ENCODE data around the gene OLFML1.

Gene OLFML1

DNA sequence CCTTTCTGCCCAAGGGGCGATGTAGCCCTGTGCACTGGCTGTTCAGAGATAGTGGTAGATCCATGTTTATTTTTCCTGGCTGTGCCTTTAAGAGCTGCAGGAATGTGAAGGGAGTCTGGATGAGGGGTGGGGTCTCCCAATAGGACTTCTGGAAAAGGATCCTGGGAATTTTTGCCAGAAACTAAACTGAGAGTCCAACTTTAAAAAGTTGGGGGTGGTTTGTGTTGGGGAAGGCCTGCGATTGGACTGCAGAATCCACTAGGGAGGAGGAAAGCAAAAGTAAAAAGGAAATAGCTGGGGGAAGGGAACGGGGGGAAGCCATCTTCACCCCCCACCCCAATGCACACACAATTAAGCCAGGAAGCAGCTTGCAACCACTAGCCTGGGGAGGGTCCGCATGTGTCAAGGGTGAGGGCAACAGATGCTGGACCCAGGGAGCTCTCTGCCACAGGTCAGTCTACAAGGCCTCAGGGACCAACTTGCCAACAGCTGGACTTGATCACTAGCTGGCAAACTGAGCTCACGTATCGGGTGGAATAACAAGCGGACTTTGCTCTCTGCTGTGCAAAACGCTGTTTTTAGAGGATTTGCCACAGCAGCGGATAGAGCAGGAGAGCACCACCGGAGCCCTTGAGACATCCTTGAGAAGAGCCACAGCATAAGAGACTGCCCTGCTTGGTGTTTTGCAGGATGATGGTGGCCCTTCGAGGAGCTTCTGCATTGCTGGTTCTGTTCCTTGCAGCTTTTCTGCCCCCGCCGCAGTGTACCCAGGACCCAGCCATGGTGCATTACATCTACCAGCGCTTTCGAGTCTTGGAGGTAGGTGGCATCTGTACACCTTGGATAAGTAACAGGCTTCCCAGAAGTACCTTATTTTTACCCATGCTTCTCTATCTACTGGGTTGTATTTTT is at the start of gene OLFML1:
Gene OLFML1, plus strand, starts transcription at position 321 of the 912 bp plus-strand sequence. Its CDS starts 370 bp downstream, at position 691.
- DNase-seq = no peak

DNA sequence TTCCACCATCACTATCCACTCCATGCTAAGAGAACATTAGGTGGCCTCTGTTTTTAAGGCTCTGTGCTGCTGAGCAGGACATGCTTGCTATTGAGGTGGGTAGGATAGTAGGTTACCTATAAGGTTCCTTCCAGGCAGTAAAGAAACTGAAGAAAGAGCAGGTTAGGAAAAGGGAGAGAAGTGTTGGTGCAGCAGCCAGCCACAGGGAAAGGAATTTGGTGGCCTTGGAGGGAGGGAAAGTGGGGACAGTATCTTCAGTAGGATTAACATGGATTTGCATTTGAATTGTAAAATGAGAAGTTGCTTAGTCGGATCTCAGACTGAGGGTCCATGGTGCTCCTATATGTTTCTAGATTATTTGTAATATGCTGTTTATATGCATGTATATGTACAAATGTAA is 49.2 kb upstream of the OLFML1 start:
- peak; percentile 28 for DNase-seq

DNA sequence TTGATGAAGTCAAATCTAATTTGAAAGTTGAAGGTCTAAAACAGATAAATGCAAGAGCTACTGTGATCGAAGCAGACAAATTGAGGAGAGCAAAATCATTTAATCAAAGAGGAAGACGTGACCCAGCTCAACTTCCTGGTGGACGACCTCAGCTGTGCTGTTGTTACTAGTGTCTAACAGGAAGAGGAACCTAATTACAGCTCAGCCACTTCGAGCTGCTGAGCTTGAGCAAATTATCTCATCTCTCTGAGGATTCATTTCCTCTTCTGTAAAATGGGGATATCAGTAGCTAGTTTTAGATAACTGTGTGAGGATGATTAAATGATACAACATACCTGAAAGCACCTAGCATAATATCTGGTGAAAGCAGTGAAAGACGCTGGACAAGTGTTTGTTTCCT is 48.6 kb upstream of the OLFML1 start:
- DNase-seq = no peak

DNA sequence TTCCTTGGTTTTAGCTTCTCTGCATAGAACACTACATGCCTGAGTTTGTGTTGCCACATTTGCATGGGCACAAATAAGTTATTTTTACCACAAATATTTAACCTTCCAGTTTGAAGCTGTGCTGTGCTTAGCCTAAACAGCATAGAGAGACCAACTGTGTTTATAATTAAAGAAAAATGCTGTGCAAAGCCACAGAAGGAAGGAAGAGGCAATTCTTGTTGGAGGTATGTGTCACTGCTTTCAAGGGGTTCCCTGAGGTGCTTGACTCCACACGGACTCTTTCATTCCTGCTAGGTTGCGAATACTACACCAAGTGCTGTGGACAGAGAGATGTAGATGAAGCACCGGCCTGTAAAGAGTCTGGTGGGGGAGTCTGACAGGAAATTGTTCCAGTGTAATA is 47.6 kb upstream of the OLFML1 start:
- DNase-seq = no peak

DNA sequence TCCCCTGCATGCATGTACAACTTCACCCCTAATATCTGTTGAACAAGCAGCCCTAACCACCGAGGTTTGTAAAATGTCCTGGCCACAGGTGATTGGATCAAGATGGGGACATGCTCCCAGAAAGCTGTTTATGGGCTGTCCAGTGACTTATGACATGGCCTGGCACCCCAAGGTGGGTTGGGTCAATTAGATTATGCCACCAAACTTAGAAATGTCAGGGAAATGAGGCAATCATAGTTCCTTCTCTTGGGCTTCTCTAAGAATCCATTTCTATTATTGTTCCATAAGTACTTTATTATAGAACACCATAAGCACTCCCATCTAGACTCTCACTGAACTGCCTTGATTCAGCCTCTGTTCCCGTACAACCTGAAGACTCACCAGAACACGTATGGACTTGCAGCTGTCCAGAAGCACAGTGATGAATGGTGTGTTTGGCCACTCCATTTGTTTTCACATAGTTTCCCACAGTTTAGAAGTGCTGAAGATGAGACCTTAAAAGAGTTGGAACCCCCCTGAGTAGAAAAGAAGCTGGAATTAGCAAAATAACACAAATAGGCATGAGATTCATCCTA is 45.5 kb upstream of the OLFML1 start:
- DNase-seq = no peak

DNA sequence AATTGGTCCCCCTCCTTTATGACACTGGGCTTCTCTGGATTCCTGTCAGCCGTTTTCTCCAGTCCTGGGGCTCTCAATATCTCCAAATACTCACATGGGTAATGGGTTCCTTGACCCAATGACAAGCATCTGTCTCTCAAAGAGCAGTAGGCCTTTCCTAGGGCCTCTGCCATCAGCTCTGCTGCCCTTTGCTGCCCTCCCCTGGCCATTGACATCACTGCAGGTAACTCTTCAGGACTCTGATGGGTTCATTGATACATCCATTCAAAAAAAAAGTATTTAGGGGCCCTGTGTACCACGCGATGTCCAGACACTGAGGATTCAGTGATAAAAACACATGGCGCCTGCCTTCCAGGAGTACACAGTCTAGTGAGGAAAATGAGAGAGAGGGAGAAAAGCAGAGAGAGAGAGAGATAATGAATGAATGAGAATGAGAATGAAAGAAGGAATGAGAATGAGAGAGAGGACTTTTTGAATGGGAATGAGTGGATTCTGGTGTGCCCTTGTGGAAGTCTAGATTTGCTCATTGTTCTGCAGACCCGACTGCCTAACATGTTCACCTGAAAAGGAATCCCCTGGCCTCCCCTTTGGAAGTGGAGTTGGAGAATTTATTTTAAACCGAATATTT is 42.6 kb upstream of the OLFML1 start:
- peak; percentile 86 for DNase-seq

DNA sequence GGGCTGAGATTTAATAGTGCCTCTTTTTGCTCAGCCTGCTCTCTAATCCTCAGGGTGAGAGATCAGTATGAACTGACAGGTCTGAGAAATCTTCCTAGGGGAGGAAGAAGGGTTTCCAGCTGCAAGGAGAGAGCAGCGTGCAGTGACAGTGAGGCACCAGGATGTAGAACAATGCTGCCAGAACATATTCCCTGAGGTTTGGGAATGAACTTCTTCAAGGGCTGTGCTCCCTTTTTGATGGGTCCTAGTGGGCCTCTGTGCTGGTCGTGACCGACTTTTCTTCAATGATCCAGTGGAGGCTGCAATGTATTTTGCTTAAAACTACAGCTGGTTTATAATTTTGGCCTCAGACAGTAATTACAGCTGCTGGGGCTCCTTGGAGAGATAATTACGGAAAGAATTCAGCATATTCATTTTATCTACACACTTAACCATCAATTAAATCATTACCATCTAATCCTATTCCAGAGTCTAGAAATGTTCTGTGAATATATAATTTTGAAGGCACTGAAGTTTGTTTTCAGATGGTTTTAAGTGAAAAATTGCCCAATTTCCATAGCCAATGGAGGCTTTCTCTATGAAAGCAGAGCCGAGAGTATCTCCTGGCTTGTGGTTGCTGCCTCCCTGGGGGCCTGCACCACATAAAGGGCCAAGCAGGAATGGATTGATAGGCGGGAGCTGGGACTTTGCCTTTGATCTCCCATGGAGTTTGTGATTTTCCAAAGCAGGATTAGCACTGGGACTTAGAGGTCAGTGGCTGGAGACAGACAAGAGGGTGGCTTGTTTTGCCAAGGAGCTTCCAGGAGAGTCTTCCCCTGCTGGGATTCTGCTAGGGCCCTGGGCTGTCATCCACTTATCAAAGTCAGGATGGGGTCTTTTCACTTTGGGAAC is 41.0 kb upstream of the OLFML1 start:
- DNase-seq = peak; percentile 72

DNA sequence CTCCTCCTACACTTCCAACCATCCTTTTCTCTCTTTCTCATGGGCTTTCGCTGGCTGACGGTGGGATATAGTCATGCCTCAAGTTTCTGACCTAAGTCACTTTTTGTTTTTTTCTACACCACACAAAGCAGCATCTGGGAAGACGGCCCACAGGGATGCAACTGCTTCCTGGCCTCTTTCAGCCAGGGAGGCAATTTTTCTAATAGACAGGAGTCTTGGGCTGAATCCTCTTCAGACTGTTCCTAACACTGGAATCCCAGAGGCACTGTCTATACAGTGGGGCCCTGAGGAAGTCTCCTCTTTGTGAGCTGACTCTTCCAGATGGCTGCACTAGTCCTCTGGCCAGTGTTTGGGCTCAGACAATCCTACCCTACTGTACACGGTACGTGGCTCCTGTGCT is 39.7 kb upstream of the OLFML1 start:
- no peak for DNase-seq

DNA sequence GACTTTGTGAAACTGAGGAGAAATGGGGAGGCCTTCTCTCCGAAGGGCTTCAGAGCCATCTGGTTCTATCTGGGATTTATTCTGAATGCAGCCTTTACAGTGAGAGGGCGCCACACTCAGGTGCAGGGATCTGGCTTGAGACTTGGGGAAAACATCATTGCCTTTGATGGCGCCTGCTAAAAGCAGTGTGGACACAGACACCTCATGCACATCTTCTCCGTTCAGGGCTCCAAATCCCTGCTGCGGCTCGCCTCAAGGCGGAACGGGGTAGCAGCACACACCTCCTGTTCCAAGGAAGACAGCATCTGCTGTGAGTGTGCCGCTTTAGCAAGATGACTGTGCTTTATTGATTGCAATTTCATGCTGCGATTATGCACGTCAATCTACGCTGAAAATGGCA is 37.1 kb upstream of the OLFML1 start:
- DNase-seq = no peak

DNA sequence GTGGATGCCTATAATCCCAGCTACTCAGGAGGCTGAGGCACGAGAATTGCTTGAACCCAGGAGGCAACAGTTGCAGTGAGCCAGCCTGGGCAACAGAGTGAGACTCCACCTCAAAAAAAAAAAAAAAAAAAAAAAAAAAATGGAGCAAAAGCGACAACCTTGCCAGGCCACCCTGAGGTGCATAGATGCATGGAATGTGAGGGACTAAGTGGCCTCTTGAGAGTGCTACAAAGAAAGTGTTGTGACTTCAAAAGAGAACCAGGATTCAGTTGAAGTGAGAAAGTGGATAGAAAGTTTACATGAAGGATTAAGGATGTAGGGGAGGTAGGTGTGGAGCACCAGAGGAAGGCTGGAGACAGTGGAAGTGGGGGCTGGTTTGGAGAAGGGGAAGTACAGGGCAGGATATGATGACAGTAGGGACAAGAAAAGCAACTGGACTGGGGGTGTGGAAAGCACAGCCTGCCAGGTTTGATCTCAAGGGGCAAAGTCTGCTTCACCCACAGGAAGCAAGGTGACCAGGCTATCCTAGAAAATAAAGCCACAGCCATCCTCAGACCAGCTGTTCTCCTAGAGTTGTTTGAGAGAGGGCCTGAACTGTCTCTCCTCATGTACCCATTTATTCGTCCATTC is 36.0 kb upstream of the OLFML1 start:
- DNase-seq = no peak

DNA sequence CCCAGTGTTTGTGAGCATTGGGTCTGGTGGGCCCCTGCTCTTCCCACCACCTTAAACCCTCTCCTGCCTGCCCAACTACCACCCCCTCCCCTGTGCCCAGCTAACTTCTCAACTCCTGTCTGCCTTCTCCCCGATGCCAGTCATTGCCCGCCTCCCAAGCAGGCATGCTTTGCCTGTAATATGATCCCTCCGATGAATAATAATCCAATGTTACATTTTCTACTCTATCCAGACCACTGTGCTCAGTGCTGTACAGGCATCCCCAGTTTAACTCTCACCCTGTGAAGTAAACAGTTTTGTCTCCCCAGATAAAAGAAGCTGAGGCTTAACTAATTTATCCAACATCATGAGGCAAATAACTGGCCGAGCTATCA is 35.5 kb upstream of the OLFML1 start:
- DNase-seq = no peak

DNA sequence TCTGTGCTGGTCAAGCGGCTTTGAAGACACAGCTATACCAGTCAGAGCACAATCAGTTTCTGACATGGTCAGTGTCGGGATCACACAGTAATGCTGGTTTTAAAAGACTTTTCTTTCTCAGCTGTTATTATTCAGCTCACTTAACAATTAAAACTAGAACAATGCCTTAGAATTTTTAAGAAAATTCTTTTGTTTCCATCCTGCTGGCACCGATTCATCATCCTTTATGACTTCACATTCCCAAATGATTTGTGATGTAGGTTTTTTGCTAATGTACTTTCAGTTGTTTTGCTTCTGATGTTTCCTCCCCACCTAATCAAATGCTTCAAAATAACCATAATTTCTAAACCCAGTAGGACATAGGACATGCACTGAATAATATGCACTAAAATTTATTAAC is 34.5 kb upstream of the OLFML1 start:
- no peak for DNase-seq

DNA sequence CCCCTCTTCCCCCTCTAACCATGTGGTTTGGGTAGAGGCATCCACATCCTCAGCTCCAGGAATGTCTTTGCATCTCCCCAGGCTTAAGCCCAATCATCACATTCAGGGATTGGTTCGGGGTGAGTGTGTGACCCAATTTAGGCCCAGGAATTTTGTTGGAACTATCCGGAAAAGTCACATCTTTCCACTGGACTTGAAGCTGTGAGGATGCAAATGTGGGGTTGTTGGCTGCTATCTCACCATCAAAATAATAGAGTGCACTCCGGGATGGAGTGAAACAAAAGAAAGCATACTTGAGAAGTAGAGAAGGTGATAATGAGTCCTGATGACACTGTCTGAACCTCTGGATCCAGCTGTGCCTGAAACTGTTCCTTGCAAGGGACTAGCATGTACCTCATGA is 33.8 kb upstream of the OLFML1 start:
- no peak for DNase-seq

DNA sequence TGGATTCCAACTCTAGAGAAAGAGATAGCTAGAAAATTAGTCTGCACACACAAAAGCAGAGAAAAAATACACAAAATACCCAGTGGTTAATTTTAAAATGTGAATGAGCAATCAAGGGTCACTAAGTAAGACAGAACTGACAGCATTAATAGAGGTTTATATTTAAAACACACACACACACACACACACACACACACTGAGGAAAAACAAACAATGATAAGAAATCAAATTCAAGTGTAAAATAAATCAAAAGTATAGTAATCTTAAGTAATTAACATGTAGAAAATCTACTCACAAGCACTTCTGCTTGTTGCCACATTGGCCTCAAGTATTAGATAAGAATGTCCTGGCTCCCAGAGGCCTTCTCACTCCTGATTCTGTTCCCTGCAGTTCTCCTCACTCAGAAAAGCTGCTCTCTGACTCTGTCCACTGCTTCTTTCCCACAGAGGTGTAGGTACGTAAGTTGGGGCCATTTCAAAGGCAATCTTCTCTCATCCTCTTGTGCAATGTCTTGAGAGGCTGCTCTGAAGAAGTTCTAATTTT is 33.3 kb upstream of the OLFML1 start:
- no peak for DNase-seq

DNA sequence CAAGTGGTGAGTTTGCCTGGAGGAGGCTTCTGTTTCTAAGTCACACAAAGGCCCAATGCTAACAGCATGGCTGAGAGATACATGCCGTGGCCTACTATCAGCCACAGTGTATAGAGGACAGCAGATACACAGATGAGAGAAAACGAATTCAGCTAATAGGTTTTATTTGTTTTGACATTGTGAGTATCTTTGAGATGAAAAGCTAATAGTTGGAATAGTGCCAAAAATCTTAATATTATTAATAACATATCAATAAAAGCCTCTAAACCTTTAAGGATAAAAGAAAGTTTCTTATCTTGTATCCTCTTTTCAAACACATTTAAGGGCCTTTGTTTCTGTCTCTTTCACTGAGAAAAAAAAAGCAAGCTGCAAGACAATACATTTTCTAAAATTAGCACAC is 30.5 kb upstream of the OLFML1 start:
- DNase-seq = no peak

DNA sequence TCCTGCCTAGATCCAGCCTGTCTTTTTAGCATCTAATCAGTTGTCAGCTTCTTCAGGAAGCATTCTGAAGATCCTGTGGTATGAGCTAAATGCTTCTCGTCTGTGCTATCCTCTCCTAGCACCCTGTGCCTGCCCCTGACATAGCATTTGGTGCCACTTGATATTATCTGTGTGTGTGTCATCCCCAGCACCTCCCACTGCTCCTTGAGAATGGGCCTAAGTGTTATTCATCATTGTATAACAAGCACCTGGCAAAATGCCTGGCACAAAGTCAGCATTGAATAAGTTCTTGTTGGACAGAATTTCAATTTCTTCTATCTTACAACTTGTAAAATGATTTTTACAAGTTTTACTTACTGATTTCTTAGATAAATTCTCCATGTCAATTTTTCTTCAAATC is 28.1 kb upstream of the OLFML1 start:
- DNase-seq = no peak

DNA sequence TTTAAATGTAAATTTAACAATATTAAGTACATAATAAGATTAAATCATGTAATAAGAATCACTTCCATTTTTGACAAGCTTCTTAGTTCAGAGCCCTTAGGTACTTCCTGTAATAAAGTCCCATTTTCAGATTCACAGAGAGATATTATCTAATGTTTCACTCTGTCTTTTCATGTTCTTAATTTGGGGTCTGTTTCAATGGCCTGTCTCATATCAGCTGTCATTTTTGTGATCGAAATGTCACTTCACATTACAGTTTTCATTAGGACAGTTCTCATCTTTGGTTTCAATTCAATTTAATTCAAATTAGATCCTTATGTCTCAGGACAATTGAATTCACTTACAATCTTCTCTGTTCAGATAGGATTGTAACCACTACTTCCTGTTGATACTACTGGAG is 22.6 kb upstream of the OLFML1 start:
- no peak for DNase-seq

DNA sequence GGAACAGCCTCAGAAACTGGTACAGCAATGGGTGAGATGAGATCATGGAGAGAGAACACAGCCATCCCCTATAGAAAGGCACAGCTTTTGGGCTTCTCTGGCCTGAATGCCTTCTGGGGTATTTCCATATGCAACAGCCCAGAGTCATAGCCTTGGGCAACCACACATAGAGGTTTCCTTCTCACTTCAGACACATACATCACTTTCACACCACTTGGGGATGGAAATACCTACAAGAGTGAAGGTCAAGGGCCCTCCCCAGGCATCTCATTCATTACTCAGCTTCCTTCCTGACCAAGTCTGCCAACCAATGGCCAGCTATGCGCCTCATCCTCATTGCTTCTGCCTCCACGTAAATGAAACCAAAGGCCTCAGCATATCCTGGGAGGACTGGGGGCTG is 17.7 kb upstream of the OLFML1 start:
- DNase-seq = peak; percentile 40

DNA sequence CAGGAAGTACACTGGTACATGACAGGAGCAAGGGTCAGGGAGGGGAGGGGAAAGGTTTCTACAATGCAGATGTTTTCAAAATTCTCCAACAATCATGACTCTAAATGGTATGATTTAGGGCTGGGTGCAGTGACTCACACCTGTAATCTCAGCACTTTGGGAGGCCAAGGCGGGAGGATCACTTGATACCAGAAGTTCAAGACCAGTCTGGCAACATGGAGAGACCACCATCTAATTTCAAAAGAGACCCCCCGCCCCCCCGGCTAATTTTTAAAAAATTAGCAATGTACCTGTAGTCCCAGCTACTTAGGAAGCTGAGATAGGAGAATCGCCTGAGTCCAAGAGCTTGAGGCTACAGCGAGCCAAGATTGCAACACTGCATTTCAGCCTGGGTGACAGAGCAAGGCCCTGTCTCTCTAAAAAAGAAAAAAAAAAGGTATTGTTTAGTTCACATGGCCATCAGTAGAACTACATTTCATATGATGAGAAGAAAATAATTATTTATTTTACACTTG is 15.9 kb upstream of the OLFML1 start:
- no peak for DNase-seq

DNA sequence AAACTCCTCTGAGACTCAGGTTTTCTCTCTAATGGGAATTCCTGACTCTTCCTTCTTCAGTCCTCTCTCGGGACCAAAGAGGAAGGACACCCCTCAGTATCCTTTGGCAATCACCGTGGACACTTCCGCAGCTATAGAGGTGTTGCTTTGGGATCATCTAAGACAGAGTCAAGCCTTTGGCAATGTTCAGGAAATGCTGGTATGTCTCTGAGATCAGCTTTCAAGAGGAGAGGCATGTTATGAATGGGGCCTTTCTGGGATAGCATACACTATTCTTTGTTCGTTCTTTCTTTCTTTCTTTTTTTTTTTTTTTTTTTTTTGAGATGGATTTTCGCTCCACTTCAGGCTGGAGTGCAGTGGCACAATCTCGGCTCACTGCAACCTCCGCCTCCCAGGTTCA is 14.2 kb upstream of the OLFML1 start:
- DNase-seq = no peak

DNA sequence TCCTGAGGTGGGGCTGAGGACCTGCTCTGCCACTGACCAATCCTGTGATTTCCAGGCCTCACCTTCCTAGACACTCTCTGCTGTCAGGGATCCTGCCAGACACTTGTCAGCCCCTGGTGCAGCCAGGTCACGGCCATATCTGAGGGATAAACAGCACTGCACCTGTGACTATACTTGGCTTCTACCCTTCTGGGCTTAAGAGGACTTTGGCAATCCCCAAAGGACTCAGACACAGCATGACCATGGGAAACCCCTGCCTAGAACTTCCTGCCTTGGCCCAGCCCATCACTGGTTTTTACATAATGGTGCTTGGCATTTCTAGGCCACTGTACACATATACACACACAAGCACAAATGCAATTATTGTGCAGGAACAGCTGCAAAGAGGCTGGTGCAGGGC is 11.6 kb upstream of the OLFML1 start:
- peak; percentile 35 for DNase-seq

DNA sequence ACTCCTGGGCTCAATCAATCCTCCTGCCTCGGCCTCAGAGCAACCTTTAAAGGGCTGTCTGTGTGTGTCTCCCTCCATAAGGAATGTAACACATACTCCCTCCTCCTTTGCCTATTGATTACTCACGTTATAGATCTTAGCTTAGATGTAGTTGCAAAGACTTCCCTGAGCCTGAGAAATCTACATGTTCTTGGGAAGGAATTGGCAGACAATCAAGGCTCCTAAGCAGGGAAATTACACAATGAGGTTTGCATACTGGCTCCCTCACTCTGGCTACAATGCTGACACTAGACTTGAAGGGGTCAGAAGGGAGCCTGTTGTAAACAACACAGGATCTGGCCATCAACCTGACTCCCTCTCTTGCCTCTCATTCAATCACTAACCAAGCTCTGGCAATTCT is 5.2 kb upstream of the OLFML1 start:
- DNase-seq = no peak

Data from islet precursor cell (in vitro differentiated cells).